Mucosa of gallbladder (tissue), 1 donor: ENCODE data around the gene ELL. TPM values are rescaled to one million over a fixed set of nuclear protein-coding genes. Genes with fewer than 3 reads are reported as not detected.
A peak's percentile ranks its signal among the peaks of the same experiment; 100 is the strongest.

Source experiments
- DNase-seq: peaks from one replicate; pipeline ENCODE4 v3.0.0-alpha.2; 2020; ENCODE audit warnings: low spot score
- total RNA-seq: library from RNA; stranded (reverse); gene quantifications from one replicate; pipeline ENCODE4 v1.2.1, GENCODE V29; 2021
- donor health status: DM: no; HTN: no; CAD: no.

ELL gene
- total RNA-seq, 1 donor from 2014 or later: 20.1 TPM

GRCh38 chr19:18433735-18434398 is 88.0 kb downstream of the ELL start:
- no peak for DNase-seq

- DNase-seq: no peak
Observed at GRCh38 chr19:18433015-18433691, 88.7 kb downstream of the ELL start.

GRCh38 chr19:18432275-18433014 is 89.4 kb downstream of the ELL start:
- no peak for DNase-seq

DNA sequence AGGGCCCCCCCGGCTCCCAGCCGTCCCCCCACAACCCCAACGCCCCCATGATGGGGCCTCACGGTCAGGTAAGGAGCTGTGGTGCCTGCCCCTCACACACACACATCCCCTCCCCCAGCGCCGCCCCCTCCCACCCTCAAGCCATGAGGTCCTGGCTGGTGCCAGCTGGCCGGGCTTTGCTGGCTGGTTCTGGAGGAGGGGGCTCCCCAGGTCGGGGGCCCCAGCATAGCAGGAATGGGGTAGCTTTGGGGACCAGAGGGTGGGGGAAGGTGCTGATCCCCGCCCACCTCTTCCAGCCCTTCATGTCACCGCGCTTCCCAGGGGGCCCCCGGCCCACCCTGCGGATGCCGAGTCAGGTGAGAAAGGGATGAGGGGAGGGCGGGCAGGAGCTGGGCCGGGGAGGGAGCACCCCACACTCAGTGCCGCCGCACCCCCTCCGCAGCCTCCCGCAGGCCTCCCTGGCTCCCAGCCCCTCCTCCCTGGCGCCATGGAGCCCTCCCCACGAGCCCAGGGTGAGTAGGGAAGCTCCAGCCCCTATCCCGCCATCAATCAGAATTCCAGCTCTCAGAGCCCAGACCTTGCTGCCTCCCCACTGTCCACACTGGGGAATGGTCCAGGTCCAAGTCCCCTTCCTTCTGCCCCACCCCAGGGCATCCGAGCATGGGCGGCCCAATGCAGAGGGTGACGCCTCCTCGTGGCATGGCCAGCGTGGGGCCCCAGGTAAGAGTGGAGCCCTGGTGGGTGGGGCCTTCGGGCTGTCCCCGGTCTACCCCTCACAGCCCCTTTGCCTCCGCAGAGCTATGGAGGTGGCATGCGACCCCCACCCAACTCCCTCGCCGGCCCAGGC is 90.3 kb downstream of the ELL start:
- DNase-seq: no peak

GRCh38 chr19:18430417-18431144 is 91.3 kb downstream of the ELL start:
- DNase-seq: no peak

DNA sequence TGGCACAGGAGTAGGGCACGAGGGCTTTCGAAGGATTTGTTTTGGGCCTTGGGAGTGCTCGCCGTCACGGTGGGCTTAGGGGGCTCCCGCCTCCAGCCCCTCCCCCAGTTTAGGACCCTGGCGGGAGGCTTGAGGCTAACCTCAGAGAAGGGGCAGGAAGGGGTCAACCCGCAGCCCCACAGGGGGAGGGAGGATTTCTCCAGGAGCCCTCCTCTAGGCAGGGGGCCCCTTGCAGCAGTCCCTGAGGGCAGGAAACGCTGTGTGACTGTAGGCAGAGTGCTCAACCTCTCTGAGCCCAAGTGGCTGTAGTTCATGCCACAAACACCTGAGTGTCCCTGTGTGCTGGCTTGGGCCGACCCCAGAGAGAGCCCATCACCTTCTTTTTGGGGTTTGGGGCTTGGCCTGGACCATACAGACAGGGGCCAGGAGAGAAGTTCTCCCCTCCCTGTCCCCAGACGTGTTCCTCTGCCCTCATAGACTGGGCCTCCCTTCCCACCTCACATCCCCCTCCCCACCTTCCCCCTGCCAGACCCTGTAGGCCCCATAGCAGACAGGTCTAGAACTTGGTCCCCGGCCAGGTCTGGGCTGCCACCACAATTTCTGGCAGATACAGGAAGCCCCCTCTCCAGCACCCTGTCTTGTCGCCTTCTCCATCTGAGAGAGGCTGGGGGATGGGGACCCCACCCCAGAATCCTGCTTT is 92.0 kb downstream of the ELL start:
- no peak for DNase-seq

GRCh38 chr19:18428787-18429674 is 92.8 kb downstream of the ELL start:
- DNase-seq: peak; percentile 67

- DNase-seq: no peak
Observed at GRCh38 chr19:18428173-18428786, 93.6 kb downstream of the ELL start.

DNA sequence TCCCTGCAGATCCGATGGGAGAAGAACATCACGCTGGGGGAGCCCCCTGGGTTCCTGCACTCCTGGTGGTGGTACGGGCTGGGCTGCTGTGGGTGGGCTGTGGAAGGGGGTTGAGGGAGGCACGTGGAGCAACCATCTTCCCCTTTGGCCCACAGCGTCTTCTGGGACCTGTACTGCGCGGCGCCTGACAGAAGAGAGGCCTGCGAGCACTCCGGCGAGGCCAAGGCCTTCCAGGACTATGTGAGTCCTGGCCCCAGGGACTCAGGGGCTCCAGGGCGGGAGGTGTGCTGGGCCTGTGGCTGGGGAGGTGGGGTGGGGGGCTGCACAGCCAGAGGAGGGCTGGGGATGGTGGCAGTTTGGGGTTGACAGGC is 94.1 kb downstream of the ELL start:
- no peak for DNase-seq

- no peak for DNase-seq
Observed at GRCh38 chr19:18427080-18427742, 94.7 kb downstream of the ELL start.

- no peak for DNase-seq
Observed at GRCh38 chr19:18426416-18426767, 95.5 kb downstream of the ELL start.

DNA sequence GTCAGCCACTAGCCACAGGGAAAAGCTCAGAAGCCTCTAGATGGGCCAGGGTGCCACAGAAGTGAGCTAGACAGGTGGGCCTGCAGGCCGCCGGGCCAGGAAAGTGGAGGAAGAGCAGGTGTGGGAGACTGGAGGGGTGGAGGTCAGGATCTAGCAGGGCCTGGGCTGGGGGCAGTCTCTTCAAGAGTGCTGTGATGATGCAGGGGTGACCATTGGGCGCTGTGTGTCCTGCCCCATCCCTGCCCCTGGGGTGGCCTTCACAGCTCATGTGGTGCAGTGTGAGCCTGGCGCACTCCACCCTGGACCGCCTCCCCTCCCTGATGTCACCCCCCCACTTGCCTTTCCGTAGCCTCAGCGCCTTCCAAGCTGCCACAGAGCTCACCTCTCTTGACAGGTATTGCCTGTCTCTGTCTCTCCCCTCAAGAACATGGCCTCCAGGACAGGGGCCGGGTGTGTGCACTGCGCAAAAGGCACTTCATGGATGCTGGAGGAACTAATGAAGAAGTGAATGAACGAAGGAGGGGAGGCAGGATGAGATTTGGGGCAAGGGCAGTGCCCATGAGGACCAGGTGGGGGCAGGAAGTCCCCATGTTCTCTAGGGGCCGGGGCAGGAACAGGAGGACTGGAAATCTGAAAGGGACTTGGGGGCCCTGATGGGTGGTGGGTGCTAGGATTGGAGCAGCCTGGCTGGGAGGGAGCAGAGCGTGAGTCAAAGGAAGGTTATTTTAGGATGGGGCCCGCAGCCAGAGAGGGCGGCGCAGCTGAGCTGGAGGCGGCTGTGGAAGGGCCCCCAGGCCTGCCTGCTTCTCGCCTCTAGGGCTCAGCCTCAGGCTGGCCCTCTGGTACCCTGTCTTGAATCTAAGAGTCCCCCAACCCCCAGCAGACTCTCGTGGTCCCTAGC is 96.1 kb downstream of the ELL start:
- DNase-seq: no peak

DNA sequence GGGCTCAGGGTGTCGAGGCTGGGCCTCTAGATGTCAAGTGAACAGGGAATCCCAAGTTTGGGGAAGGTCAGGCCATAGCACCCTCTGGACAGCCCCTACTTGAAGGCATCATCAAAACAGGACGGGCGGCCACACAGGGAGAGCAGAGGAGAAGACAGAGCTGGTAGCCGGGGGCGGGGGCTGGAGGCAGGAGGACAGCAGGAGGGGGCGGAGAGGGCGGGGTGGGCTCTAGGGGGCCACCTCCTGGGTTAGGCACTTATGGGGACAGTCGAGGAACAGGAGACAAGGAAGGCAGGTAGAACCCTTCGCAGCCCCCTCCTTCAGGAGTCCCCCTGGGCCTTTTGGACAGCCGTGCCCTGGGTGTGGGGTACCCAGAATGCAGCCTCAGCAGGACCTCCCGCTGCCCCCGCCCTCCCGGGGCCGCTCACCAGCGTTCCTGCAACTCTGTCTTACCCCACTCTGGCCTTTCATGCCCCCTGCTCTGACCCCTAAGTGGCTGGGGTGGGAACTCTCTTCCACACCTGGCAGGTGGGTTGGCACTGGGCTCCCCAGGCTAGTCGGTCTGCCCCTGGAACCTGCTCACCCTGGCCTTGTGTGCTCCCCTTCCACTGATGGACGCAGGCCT is 96.9 kb downstream of the ELL start:
- no peak for DNase-seq

DNA sequence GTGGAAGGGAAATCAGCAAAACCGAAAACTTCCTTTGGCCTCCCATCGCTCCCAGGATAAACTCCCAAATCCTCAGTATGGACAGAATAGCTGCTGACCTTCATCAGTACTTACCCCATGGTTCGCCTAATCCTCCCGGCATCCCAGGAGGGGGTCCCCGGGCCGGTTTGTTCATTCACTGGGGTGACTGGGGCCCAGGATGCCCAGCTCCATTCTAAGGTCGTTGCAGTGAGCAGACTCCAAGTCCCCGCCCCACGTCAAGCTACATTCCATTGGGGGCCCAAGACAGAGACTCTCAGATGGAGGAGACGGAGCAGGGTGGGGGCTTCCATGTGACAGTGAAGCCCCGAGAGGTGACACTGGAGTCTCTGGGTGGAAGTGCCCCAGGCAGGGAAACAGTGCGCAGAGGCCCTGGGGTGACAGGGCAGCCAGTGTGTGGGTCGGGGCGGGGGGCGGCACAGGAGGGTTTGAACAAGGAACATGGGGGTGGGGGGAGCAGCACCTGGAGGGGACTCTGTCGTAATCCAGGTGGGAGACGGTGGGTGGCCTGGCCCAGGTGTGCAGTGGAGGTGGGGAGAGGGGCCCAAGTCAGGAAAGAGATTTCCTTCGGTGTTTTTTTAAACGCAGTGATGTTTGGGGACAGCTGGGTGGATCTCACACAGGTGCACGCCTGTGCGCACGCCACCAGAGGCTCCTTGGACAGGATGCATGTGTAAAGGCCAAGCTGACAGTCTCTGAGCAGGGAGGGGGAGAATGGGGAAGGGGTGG is 97.6 kb downstream of the ELL start:
- no peak for DNase-seq

- DNase-seq: no peak
Observed at GRCh38 chr19:18423258-18424020, 98.4 kb downstream of the ELL start.
